Epithelial cell of esophagus (primary cell): Measurements from ENCODE around the gene GLT8D2.

ENCODE experiments used
- DNase-seq: peaks from one replicate; pipeline ENCODE4 v3.0.0; 2010; ENCODE audit warnings: low read depth
- H3K4me3 ChIP-seq: 2 replicates; pipeline ENCODE4 v1.5.1; 2011; ENCODE audit warnings: mild to moderate bottlenecking, low read length, control low read depth
- TF ChIP-seq, protein P1 (sequence below): IDR thresholded peaks from 2 replicates; pipeline ENCODE4 v1.5.1; 2011; ENCODE audit warnings: low read depth, mild to moderate bottlenecking, low read length, control low read depth, inconsistent platforms; ENCODE audit not compliant: insufficient read depth; ENCODE audit errors: missing control alignments

Gene GLT8D2

DNA sequence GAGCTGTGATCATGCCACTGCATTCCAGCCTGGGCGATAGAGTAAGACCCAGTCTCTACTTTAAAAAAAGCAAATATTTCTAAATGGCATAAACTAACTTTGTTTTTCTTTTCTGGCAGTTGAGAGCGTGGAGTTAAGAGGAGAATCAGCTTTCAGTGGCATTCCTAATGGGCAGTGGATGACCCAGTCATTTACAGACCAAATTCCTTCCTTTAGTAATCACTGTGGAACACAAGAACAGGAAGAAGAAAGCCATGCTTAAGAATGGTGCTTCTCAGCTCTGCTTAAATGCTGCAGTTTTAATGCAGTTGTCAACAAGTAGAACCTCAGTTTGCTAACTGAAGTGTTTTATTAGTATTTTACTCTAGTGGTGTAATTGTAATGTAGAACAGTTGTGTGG lies 63.2 kb downstream of the GLT8D2 start:
- TF ChIP-seq, protein P1, sequence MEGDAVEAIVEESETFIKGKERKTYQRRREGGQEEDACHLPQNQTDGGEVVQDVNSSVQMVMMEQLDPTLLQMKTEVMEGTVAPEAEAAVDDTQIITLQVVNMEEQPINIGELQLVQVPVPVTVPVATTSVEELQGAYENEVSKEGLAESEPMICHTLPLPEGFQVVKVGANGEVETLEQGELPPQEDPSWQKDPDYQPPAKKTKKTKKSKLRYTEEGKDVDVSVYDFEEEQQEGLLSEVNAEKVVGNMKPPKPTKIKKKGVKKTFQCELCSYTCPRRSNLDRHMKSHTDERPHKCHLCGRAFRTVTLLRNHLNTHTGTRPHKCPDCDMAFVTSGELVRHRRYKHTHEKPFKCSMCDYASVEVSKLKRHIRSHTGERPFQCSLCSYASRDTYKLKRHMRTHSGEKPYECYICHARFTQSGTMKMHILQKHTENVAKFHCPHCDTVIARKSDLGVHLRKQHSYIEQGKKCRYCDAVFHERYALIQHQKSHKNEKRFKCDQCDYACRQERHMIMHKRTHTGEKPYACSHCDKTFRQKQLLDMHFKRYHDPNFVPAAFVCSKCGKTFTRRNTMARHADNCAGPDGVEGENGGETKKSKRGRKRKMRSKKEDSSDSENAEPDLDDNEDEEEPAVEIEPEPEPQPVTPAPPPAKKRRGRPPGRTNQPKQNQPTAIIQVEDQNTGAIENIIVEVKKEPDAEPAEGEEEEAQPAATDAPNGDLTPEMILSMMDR, result no peak
- H3K4me3 ChIP-seq, result no peak overlapping the region
- DNase-seq, result no peak

DNA sequence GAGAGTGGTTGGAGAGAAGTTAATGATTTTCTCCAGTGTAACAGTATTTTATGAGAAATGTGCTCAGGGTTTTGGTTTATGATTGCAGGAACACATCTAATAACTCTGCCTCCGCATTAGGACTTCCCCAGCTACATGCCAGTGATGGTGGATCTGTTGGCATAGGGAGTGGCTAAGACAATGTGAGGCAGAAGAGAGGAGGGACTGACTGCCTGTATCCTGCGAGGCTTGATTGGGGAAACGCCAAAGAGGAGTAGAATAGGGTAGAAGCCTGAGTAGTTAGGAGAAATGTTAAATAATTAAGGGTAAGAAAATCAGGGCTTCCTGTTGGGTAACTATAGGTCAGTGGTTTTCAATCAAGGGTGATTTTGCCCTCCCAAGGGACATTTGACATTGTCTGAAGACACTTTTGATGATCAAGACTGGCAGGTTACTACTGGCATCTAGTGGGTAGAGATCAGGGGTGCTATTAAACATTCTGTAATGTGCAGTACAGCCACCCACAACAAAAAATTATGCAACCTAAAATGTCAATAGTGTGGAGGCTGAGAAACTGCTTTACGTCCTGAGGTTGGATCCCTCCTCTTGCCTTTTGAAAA lies 71.5 kb downstream of the GLT8D2 start:
- no peak for DNase-seq
- no peak overlapping the region for H3K4me3 ChIP-seq
- TF ChIP-seq, protein P1, result no peak

DNA sequence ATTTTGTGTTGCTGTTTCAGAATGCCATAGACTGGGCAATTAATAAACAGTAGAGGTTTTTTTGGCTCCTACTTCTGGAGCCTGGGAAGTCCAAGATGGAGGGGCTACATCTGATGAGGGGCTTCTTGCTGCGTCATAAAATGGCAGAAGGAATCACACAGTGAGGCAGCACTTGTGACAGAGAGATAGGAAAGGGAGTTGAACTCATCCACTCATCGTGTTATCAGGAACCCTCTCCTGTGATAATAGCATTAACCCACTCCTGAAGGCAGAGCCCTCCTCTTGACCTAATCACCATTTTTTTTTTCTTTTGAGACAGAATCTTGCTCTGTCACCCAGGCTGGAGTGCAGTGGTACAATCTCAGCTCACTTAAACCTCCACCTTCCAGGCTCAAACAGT lies 74.6 kb downstream of the GLT8D2 start:
- TF ChIP-seq, protein P1, result no peak
- no peak for DNase-seq
- H3K4me3 ChIP-seq, result no peak overlapping the region

DNA sequence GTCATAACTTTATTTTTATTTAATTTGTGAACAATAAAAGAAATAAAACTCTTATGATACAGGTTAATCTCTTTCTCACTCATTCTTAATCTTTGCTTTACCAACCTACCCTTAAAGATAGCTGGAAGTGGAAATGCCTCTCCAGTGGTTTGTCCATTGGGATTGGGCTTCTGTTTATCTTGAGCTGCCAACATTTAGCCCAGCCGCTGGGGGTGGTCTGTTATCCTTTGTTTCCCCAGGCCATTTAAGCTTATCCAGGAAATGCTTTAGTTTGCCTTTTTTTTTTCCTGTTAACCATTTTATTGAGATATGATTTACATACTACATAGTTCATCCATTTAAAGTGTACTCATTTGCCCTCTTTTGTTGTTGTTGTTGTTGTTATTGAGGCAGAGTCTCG lies 76.1 kb downstream of the GLT8D2 start:
- TF ChIP-seq, protein P1, result no peak

DNA sequence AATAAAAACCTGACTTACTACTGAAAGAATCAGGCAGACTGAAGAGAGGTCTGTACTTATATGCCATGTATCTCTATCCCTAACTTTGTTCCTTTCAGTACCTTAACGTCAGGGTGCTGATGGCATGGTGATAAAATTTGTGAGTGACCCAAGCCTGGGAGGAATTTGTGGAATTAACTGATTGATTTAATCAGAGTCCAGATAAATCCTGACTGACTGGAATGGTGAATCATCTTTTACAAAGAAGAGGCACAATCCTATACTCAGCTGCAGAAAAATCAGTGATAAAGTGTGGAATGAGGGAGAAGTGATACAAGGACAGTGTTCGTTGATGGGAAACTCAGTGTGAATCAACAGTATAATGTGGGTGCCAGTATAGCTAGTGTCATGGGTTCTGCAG lies 80.6 kb downstream of the GLT8D2 start:
- H3K4me3 ChIP-seq, result no peak overlapping the region
- TF ChIP-seq, protein P1, result no peak
- peak; percentile 41 for DNase-seq

More for the DNA sequence above, 76.1 kb downstream of the GLT8D2 start:
- DNase-seq, result no peak
- H3K4me3 ChIP-seq, result no peak overlapping the region

DNA sequence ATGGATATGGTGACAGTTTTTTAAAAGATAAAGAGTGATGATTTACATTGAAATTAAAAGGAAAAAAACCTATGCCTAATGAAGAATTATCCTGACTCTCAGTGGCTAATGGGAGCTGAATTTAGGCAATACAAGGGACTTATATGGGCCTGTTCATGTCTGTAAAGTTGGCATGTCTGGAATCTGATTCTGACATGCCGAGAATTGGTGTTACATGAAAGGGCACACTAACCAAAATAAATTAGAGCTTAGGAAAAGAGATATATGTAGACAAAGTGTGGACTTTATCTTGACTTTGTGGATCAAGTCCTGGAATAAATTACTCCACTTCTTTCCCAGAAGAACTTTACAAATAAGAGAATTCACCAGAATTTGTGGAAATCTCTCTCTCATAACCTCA lies 83.3 kb downstream of the GLT8D2 start:
- TF ChIP-seq, protein P1, result no peak
- no peak for DNase-seq
- H3K4me3 ChIP-seq, result peak overlapping the region; percentile 73
